Mesendoderm (in vitro differentiated cells): ENCODE data around the gene TPO.
"Not testable (repeated sequence)": the region's sequence is repeated elsewhere in the genome, so short reads cannot be mapped to it uniquely, and the experiment has no call there.

Experiments used
- DNase-seq: peaks from one replicate; pipeline ENCODE4 v3.0.0; 2013
- H2AK5ac ChIP-seq: 2 replicates; pipeline ENCODE4 v1.6.1; 2013; ENCODE audit warnings: low read length, inconsistent platforms
- H2BK120ac ChIP-seq: 2 replicates; pipeline ENCODE4 v1.6.1; 2013; ENCODE audit warnings: low read depth, mild to moderate bottlenecking, low read length, moderate library complexity, mixed read lengths
- H2BK15ac ChIP-seq: replicated peaks from 2 replicates; pipeline ENCODE4 v1.6.1; 2013; ENCODE audit warnings: low read depth, mild to moderate bottlenecking, moderate library complexity
- H2BK5ac ChIP-seq: 2 replicates; pipeline ENCODE4 v1.6.1; 2013; ENCODE audit warnings: low read length, inconsistent platforms
- H3K18ac ChIP-seq: 2 replicates; pipeline ENCODE4 v1.6.1; 2013; ENCODE audit warnings: mild to moderate bottlenecking, low read length, mixed read lengths
- H3K23ac ChIP-seq: one replicate; pipeline ENCODE4 v1.6.1; 2013; ENCODE audit warnings: low read length
- H3K27ac ChIP-seq: 2 replicates; pipeline ENCODE4 v1.5.1; 2013; ENCODE audit warnings: low read depth, mild to moderate bottlenecking, inconsistent platforms, low read length, moderate library complexity
- H3K27me3 ChIP-seq: 2 replicates; pipeline ENCODE4 v1.6.1; 2013; ENCODE audit warnings: low read length, control low read depth, mild to moderate bottlenecking, inconsistent platforms; ENCODE audit not compliant: insufficient read depth, poor library complexity
- H3K36me3 ChIP-seq: 2 replicates; pipeline ENCODE4 v1.6.1; 2013; ENCODE audit warnings: low read length, inconsistent platforms; ENCODE audit not compliant: control insufficient read depth, insufficient read depth
- H3K4ac ChIP-seq: one replicate; pipeline ENCODE4 v1.6.1; 2013; ENCODE audit warnings: low read depth, mild to moderate bottlenecking, low read length, moderate library complexity
- H3K4me1 ChIP-seq: 2 replicates; pipeline ENCODE4 v1.6.1; 2013; ENCODE audit warnings: low read depth, low read length, inconsistent platforms; ENCODE audit not compliant: control insufficient read depth
- H3K4me2 ChIP-seq: 2 replicates; pipeline ENCODE4 v1.6.1; 2013; ENCODE audit warnings: low read length
- H3K4me3 ChIP-seq: 2 replicates; pipeline ENCODE4 v1.5.1; 2013; ENCODE audit warnings: mild to moderate bottlenecking, low read length
- H3K56ac ChIP-seq: one replicate; pipeline ENCODE4 v1.6.1; 2013; ENCODE audit warnings: low read length
- H3K79me1 ChIP-seq: 2 replicates; pipeline ENCODE4 v1.6.1; 2013; ENCODE audit warnings: low read length, inconsistent platforms
- H3K79me2 ChIP-seq: 2 replicates; pipeline ENCODE4 v1.6.1; 2013; ENCODE audit warnings: mild to moderate bottlenecking, low read length; ENCODE audit not compliant: control insufficient read depth, insufficient read depth
- H3K9ac ChIP-seq: 2 replicates; pipeline ENCODE4 v1.6.1; 2013; ENCODE audit warnings: low read length, inconsistent platforms
- H4K5ac ChIP-seq: one replicate; pipeline ENCODE4 v1.6.1; 2013; ENCODE audit warnings: low read length
- H4K8ac ChIP-seq: one replicate; pipeline ENCODE4 v1.6.1; 2013; ENCODE audit warnings: low read depth, mild to moderate bottlenecking, control low read depth, low read length, moderate library complexity
- WGBS: extraction: QIAGEN DNeasy Blood & Tissue Kit; methylation state at CpG from one replicate; pipeline ENCODE4 v1.1.7; 2013; ENCODE audit warnings: low lambda C conversion rate, missing lambda C conversion rate; ENCODE audit not compliant: insufficient coverage; ENCODE audit errors: extremely low coverage; 5-methylcytosine and 5-hydroxymethylcytosine counted together

The TPO gene

GRCh38 chr2:1387954-1388725 lies 25.1 kb upstream of the TPO start:
- H3K4me1 ChIP-seq, H2BK5ac ChIP-seq, H2BK120ac ChIP-seq, H4K8ac ChIP-seq, H3K4me2 ChIP-seq, H2BK15ac ChIP-seq, H3K79me1 ChIP-seq, H3K4ac ChIP-seq, H3K27ac ChIP-seq, H3K4me3 ChIP-seq, H3K27me3 ChIP-seq, H3K18ac ChIP-seq, H4K5ac ChIP-seq, H2AK5ac ChIP-seq, H3K23ac ChIP-seq, H3K36me3 ChIP-seq, H3K79me2 ChIP-seq: not testable (repeated sequence)
- no CpG with 5 or more reads among the region's 18 CpGs for WGBS
- peak; percentile 20 for DNase-seq
- Histone ChIP-seq H3K9ac (peak overlapping the region; percentile 49), H3K56ac (peak overlapping the region; percentile 80)

GRCh38 chr2:1390118-1390517 lies 23.1 kb upstream of the TPO start:
- not testable (repeated sequence) for H3K9ac ChIP-seq, H3K4me3 ChIP-seq, H3K79me2 ChIP-seq, H3K79me1 ChIP-seq, H2BK15ac ChIP-seq, H3K36me3 ChIP-seq, H2AK5ac ChIP-seq, H3K27ac ChIP-seq, H2BK120ac ChIP-seq, H3K27me3 ChIP-seq, H3K4me1 ChIP-seq, H4K8ac ChIP-seq, DNase-seq, H3K56ac ChIP-seq, H3K23ac ChIP-seq, H3K18ac ChIP-seq, H3K4me2 ChIP-seq, H2BK5ac ChIP-seq, H4K5ac ChIP-seq, H3K4ac ChIP-seq
- no CpG with 5 or more reads among the region's 6 CpGs for WGBS

GRCh38 chr2:1393321-1393720 lies 19.9 kb upstream of the TPO start:
- no peak overlapping the region for H3K4me2 ChIP-seq
- no peak overlapping the region for H2BK120ac ChIP-seq
- H3K27me3 ChIP-seq: no peaks in the 10 kb centered on the region
- H3K4me3 ChIP-seq: no peak overlapping the region
- H2BK15ac ChIP-seq: no peak overlapping the region
- H3K36me3 ChIP-seq: no peaks in the 10 kb centered on the region
- DNase-seq: no peak
- no peaks in the 10 kb centered on the region for H3K79me2 ChIP-seq
- no peak overlapping the region for H2BK5ac ChIP-seq
- no peak overlapping the region for H3K9ac ChIP-seq
- no peak overlapping the region for H3K56ac ChIP-seq
- no peaks in the 10 kb centered on the region for H3K4me1 ChIP-seq
- no peak overlapping the region for H3K18ac ChIP-seq
- H3K27ac ChIP-seq: no peak overlapping the region
- no peak overlapping the region for H3K4ac ChIP-seq
- H3K23ac ChIP-seq: no peak overlapping the region
- no peak overlapping the region for H2AK5ac ChIP-seq
- no CpG with 5 or more reads among the region's 2 CpGs for WGBS
- H3K79me1 ChIP-seq: no peaks in the 10 kb centered on the region
- H4K8ac ChIP-seq: no peak overlapping the region
- H4K5ac ChIP-seq: no peak overlapping the region

GRCh38 chr2:1394709-1395408 lies 18.4 kb upstream of the TPO start:
- H3K4me1 ChIP-seq: no peaks in the 10 kb centered on the region
- no peak overlapping the region for H3K4me3 ChIP-seq
- H2AK5ac ChIP-seq: no peak overlapping the region
- no peak overlapping the region for H4K5ac ChIP-seq
- no CpG with 5 or more reads among the region's 7 CpGs for WGBS
- no peaks in the 10 kb centered on the region for H3K79me1 ChIP-seq
- no peaks in the 10 kb centered on the region for H3K79me2 ChIP-seq
- no peak overlapping the region for H4K8ac ChIP-seq
- no peak overlapping the region for H3K56ac ChIP-seq
- no peak overlapping the region for H3K9ac ChIP-seq
- no peak overlapping the region for H3K4me2 ChIP-seq
- H3K23ac ChIP-seq: no peak overlapping the region
- no peak for DNase-seq
- H3K36me3 ChIP-seq: no peaks in the 10 kb centered on the region
- H3K27ac ChIP-seq: no peak overlapping the region
- H2BK15ac ChIP-seq: no peak overlapping the region
- H3K4ac ChIP-seq: no peak overlapping the region
- H3K27me3 ChIP-seq: no peaks in the 10 kb centered on the region
- no peak overlapping the region for H2BK120ac ChIP-seq
- no peak overlapping the region for H2BK5ac ChIP-seq
- H3K18ac ChIP-seq: no peak overlapping the region

- H3K79me1 ChIP-seq: no peaks in the 10 kb centered on the region
- no peak overlapping the region for H3K4me3 ChIP-seq
- no peak overlapping the region for H2BK120ac ChIP-seq
- no peak overlapping the region for H3K4me2 ChIP-seq
- H3K9ac ChIP-seq: no peak overlapping the region
- no peaks in the 10 kb centered on the region for H3K79me2 ChIP-seq
- H3K4ac ChIP-seq: no peak overlapping the region
- H3K27ac ChIP-seq: no peak overlapping the region
- no peaks in the 10 kb centered on the region for H3K27me3 ChIP-seq
- WGBS: no CpG with 5 or more reads among the region's 4 CpGs
- no peak overlapping the region for H2BK15ac ChIP-seq
- H4K8ac ChIP-seq: no peak overlapping the region
- H2AK5ac ChIP-seq: no peak overlapping the region
- no peak overlapping the region for H2BK5ac ChIP-seq
- no peak overlapping the region for H3K56ac ChIP-seq
- no peak for DNase-seq
- H3K23ac ChIP-seq: no peak overlapping the region
- no peaks in the 10 kb centered on the region for H3K4me1 ChIP-seq
- H4K5ac ChIP-seq: no peak overlapping the region
- no peaks in the 10 kb centered on the region for H3K36me3 ChIP-seq
- H3K18ac ChIP-seq: no peak overlapping the region
Observed at GRCh38 chr2:1397350-1397749, 15.9 kb upstream of the TPO start.
